Gastrocnemius medialis (tissue), 4 donors: ENCODE measurements around the gene ZBTB46. TPM values are rescaled to one million over a fixed set of nuclear protein-coding genes. Genes with fewer than 3 reads are reported as not detected.
A peak's percentile ranks its signal among the peaks of the same experiment; 100 is the strongest.

Experiments
- ATAC-seq, 2 donors: fragments of 150-250 bp; one replicate each; pipeline ENCODE4 v1.9.1; 2016
- DNase-seq, 2 donors: peaks; one replicate each; pipeline ENCODE4 v3.0.0-alpha.2; 2019
- H3K27ac ChIP-seq, 4 donors: fragments of 200-600 bp; sonication (generic); 1 replicate in 1 of 4; 2 replicates in 3 of 4; pipeline ENCODE4 v1.5.1; 2016 to 2018; ENCODE audit warnings: mild to moderate bottlenecking in 2 of 4, moderate library complexity in 1 of 4
- H3K27me3 ChIP-seq, 3 donors: fragments of 200-600 bp; sonication (generic) in 2 of 3; 1 replicate in 1 of 3; 2 replicates in 2 of 3; pipeline versions ENCODE4 v1.5.1 to v1.6.0; 2016 to 2019; ENCODE audit warnings: mild to moderate bottlenecking in 1 of 3, moderate library complexity in 1 of 3
- H3K36me3 ChIP-seq, 2 donors: fragments of 200-600 bp; sonication (generic) in 1 of 2; one replicate each; pipeline ENCODE4 v1.5.1; 2017 to 2018
- H3K4me1 ChIP-seq, 2 donors: fragments of 200-600 bp; sonication (generic) in 1 of 2; one replicate each; pipeline ENCODE4 v1.5.1; 2016 to 2017; ENCODE audit warnings: mild to moderate bottlenecking in 2 of 2
- H3K4me3 ChIP-seq, 4 donors: fragments of 200-600 bp; sonication (generic) in 3 of 4; 1 replicate in 1 of 4; 2 replicates in 3 of 4; pipeline ENCODE4 v1.5.1; 2016 to 2019; ENCODE audit warnings: mild to moderate bottlenecking in 2 of 4
- H3K9me3 ChIP-seq, 3 donors: fragments of 200-600 bp; sonication (generic) in 2 of 3; 1 replicate in 1 of 3; 2 replicates in 2 of 3; pipeline ENCODE4 v1.5.1; 2016 to 2019
- POLR2A ChIP-seq, 2 donors: fragments of 450-650 bp; IDR thresholded peaks; one replicate each; pipeline ENCODE4 v1.6.1; 2017; ENCODE audit warnings: antibody characterized with exemption in 2 of 2, mild to moderate bottlenecking in 2 of 2, moderate library complexity in 2 of 2
- in situ Hi-C, 4 donors: fragments of 200-750 bp; cut with MboI; loops; one replicate each; pipeline versions ENCODE4 v1.15.0 to v1.8.0; 2017; ENCODE audit warnings: low sequenced_read_pairs in 4 of 4
- intact Hi-C: fragments of 100-400 bp; cut with DNase I; formaldehyde crosslinking; loops from one replicate; pipeline ENCODE4 v1.15.1; 2023; ENCODE audit warnings: low total_unique reads
- total RNA-seq, 4 donors: library from RNA; depleted of rRNA; stranded (reverse); fragments of >200 nt; gene quantifications; one replicate each; pipeline versions ENCODE4 v1.1.0 to v1.2.3, GENCODE V29; 2016
- TF ChIP-seq, protein P1 (sequence below), 5 experiments: fragments of 450-650 bp in 3 of 5; fragments of 200-600 bp in 2 of 5; sonication (generic) in 2 of 5; IDR thresholded peaks in 4 of 5; conservative IDR thresholded peaks in 1 of 5; 1 replicate in 4 of 5; 2 replicates in 1 of 5; pipeline ENCODE4 v1.5.1; 2016 to 2019; ENCODE audit warnings: antibody characterized with exemption in 5 of 5, mild to moderate bottlenecking in 3 of 5, moderate library complexity in 3 of 5

The ZBTB46 gene
- total RNA-seq, 4 donors from 2014 or later, result 4.3 to 7.1 (median 5.6) TPM

DNA sequence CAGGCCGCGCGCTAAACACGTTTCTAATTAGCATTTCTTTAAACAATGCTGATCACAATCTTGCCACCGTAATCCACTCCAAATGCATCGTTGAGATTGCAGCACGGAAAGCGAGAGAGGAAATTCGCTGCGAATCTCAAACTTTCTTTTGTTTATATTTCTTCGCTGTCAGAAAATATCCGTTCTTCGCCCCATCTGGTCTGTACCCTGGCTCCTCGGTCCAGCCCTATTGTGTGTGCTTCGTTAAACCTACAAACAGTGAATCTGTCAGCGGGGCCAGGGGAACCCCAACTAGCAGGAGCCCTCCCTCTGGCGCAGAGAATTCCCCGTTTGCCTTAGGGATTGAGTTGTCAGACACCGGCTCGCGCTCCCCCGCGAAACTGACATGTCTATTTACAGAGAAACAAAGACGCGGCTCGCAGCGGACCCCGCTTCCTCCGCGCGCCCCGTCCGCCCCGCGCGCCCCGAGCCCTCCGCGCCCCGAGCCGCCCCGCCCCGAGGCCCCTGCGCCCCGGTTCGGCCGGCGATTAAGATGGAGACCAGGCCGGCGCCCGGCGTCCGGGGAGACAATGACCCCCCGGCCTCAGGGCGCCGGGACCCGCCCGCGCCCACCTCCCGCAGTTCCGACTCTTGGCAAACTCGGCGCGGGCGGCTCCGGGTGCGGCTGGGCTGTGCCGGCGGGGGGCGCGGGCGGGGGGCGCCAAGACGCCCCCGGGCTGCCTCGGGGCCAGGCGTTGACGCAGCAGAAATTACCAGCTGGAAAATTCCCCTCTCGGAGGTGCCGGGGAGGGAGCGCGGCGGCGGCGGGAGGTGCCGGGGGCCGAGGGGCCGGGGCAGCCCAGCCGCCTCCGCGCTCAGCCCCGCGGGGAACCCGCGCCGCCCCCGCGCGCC, 874 bp downstream of the ZBTB46 start:
- Histone ChIP-seq H3K36me3 (no peaks in the 10 kb centered on the region), H3K27me3 (peaks cover 0 to 6% (median 0%) of the 10 kb centered on the region in 3 donors), H3K4me3 (peak overlapping the region; percentile 54 to 71 (median 58)), H3K4me1 (peaks cover 3 to 15% of the 10 kb centered on the region in 2 donors), H3K9me3 (no peaks in the 10 kb centered on the region), H3K27ac (peak overlapping the region; percentile 43 to 78 (median 65))
- DNase-seq (no peak), ATAC-seq (peak; percentile 1 to 2)
- no peak for TF ChIP-seq POLR2A (IDR thresholded peaks at IDR 0.05)
- TF ChIP-seq, protein P1, sequence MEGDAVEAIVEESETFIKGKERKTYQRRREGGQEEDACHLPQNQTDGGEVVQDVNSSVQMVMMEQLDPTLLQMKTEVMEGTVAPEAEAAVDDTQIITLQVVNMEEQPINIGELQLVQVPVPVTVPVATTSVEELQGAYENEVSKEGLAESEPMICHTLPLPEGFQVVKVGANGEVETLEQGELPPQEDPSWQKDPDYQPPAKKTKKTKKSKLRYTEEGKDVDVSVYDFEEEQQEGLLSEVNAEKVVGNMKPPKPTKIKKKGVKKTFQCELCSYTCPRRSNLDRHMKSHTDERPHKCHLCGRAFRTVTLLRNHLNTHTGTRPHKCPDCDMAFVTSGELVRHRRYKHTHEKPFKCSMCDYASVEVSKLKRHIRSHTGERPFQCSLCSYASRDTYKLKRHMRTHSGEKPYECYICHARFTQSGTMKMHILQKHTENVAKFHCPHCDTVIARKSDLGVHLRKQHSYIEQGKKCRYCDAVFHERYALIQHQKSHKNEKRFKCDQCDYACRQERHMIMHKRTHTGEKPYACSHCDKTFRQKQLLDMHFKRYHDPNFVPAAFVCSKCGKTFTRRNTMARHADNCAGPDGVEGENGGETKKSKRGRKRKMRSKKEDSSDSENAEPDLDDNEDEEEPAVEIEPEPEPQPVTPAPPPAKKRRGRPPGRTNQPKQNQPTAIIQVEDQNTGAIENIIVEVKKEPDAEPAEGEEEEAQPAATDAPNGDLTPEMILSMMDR (IDR thresholded peaks at IDR 0.05 in 4 of 5, conservative IDR thresholded peaks at IDR 0.05 in 1 of 5), result no peak
- intact Hi-C loops (loop anchor here (2.0 kb wide), 2 partner anchors 35 to 65 kb away; partner anchors contain the start of genes DNAJC5 and TPD52L2), in situ Hi-C loops (no loop called here)

- peaks cover 3 to 12% of the 10 kb centered on the region in 2 donors for H3K4me1 ChIP-seq
- in situ Hi-C loops (no loop called here), intact Hi-C loops (no loop called here)
- no peak for TF ChIP-seq POLR2A (IDR thresholded peaks at IDR 0.05)
- TF ChIP-seq, protein P1 (IDR thresholded peaks at IDR 0.05 in 4 of 5, conservative IDR thresholded peaks at IDR 0.05 in 1 of 5), result no peak
- H3K4me3 ChIP-seq, result peak overlapping the region; percentile 54 to 71 (median 58)
- no peaks in the 10 kb centered on the region for H3K9me3 ChIP-seq
- peak overlapping the region; percentile 43 to 78 (median 65) for H3K27ac ChIP-seq
- no peak for ATAC-seq
- no peaks in the 10 kb centered on the region for H3K36me3 ChIP-seq
- H3K27me3 ChIP-seq, result peaks cover 0 to 6% (median 0%) of the 10 kb centered on the region in 3 donors
- no peak for DNase-seq
Measured at GRCh38 chr20:63829603-63829944, 1.5 kb downstream of the ZBTB46 start.

- no peak for ATAC-seq
Measured at GRCh38 chr20:63828951-63829350, 2.1 kb downstream of the ZBTB46 start.

GRCh38 chr20:63828545-63828944, 2.5 kb downstream of the ZBTB46 start:
- peaks cover 0 to 5% of the 10 kb centered on the region in 2 donors for H3K4me1 ChIP-seq
- peak overlapping the region in 3 of 4 donors; percentile 61 to 78 (median 69) for H3K27ac ChIP-seq

More at GRCh38 chr20:63828951-63829350, 2.1 kb downstream of the ZBTB46 start:
- no peak for DNase-seq
- Histone ChIP-seq H3K27me3 (peaks cover 0 to 6% (median 0%) of the 10 kb centered on the region in 3 donors), H3K36me3 (no peaks in the 10 kb centered on the region), H3K9me3 (no peaks in the 10 kb centered on the region), H3K4me3 (peak overlapping the region; percentile 54 to 71 (median 58)), H3K4me1 (peaks cover 0 to 6% of the 10 kb centered on the region in 2 donors), H3K27ac (peak overlapping the region in 3 of 4 donors; percentile 61 to 78 (median 69))
- intact Hi-C loops, result no loop called here
- in situ Hi-C loops, result no loop called here
- TF ChIP-seq, protein P1 (IDR thresholded peaks at IDR 0.05 in 4 of 5, conservative IDR thresholded peaks at IDR 0.05 in 1 of 5), result no peak
- no peak for TF ChIP-seq POLR2A (IDR thresholded peaks at IDR 0.05)

GRCh38 chr20:63828124-63828523, 2.9 kb downstream of the ZBTB46 start:
- ATAC-seq, result no peak
- no peak for TF ChIP-seq POLR2A (IDR thresholded peaks at IDR 0.05)
- no peak for DNase-seq
- Histone ChIP-seq H3K4me1 (peaks cover 0 to 5% of the 10 kb centered on the region in 2 donors), H3K27ac (peak overlapping the region in 3 of 4 donors; percentile 61 to 78 (median 69)), H3K36me3 (no peaks in the 10 kb centered on the region), H3K27me3 (peaks cover 0 to 6% (median 0%) of the 10 kb centered on the region in 3 donors), H3K9me3 (no peaks in the 10 kb centered on the region), H3K4me3 (peak overlapping the region in 3 of 4 donors; percentile 56 to 71 (median 59))
- in situ Hi-C loops, result no loop called here
- intact Hi-C loops, result no loop called here

More at GRCh38 chr20:63828545-63828944, 2.5 kb downstream of the ZBTB46 start:
- Histone ChIP-seq H3K36me3 (no peaks in the 10 kb centered on the region), H3K9me3 (no peaks in the 10 kb centered on the region), H3K4me3 (peak overlapping the region; percentile 54 to 71 (median 58)), H3K27me3 (peaks cover 0 to 6% (median 0%) of the 10 kb centered on the region in 3 donors)
- intact Hi-C loops (no loop called here), in situ Hi-C loops (no loop called here)
- DNase-seq, result no peak
- TF ChIP-seq POLR2A (IDR thresholded peaks at IDR 0.05), result no peak
- ATAC-seq, result no peak
